Measurements from ENCODE around the gene CLINT1.

CLINT1 gene

DNA sequence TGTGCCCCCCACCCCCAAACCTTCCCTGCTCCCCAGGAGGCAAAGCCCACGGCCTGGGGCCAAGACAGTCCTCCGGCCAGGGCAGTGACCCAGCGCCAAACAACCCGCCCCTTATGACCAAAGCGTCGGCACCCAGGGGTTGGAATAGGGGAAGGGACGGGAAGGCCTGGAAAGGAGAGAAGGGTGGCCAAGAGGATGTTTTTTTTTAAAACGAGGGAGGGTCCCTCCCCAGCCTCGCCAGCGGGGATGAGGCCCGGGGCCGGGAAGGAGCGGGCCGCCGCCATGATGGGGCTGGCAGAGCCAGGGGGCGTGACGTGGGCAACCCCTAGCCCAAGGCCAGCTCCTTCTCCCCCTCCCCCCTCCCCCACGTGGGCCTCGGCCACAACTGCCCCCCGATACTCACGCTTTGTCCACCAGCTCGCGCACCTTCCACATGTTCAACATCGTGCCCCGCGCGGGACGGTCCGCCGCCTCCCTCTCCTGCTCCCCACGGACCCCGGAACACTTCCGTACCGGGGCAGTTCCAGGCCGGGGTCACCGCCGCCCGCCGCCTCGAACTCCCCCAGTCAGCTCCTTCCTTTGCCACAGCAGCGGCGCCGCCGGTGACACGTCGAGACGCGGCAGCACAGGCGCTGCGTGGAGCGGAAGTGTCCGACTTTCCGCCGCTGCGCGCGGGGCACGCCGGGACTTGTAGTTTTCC is at the start of gene CLINT1:
TSS of gene CLINT1 (minus strand) at position 619 of the 700 bp plus-strand sequence. CDS start at position 444, 175 bp downstream.
- FAIRE-seq (no peak), DNase-seq (ENCODE audit: insufficient read length, low spot score) (peak; percentile 81)
- TF ChIP-seq, protein P1, sequence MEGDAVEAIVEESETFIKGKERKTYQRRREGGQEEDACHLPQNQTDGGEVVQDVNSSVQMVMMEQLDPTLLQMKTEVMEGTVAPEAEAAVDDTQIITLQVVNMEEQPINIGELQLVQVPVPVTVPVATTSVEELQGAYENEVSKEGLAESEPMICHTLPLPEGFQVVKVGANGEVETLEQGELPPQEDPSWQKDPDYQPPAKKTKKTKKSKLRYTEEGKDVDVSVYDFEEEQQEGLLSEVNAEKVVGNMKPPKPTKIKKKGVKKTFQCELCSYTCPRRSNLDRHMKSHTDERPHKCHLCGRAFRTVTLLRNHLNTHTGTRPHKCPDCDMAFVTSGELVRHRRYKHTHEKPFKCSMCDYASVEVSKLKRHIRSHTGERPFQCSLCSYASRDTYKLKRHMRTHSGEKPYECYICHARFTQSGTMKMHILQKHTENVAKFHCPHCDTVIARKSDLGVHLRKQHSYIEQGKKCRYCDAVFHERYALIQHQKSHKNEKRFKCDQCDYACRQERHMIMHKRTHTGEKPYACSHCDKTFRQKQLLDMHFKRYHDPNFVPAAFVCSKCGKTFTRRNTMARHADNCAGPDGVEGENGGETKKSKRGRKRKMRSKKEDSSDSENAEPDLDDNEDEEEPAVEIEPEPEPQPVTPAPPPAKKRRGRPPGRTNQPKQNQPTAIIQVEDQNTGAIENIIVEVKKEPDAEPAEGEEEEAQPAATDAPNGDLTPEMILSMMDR (IDR thresholded peaks at IDR 0.05; ENCODE audit: insufficient read depth, missing control alignments): no peak

DNA sequence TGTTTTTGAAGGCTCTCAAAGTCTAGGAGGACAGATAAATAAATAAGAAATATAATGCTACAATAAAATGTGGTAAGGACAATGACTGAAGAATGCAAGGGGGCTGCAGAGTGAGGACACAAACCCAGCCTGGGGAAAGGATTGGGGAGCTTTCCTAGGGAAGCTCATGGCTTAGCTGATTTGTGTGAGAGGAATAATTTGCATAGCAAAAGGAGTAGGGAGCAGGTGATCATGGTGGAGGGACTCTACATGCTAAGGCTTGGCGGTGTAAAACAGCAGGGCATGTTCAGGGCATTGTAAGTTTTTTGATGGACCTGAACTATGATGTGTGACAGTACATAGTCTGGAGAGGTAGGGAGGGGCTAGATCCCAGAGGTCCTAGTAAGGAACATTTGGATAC is 49.5 kb upstream of the CLINT1 start:
- FAIRE-seq (no peak), DNase-seq (ENCODE audit: insufficient read length, low spot score) (no peak)
- TF ChIP-seq, protein P1 (IDR thresholded peaks at IDR 0.05; ENCODE audit: insufficient read depth, missing control alignments): no peak

DNA sequence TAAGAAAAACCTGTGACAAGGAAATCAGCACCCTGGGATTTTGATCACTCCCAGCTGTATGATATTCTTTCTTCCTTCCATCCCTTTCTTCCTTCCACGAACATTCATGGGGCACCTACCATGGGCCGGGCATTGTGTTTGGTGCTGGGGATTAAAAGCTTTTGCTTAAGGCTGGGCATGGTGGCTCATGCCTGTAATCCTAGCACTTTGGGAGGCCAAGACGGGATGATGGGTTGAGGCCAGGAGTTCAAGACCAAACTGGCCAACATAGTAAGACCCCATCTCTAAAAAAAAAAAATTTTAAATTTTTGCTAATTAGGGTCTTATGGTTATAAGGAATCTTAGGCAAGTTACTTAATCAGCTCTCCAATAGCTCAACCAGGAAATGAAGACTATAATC is 48.5 kb upstream of the CLINT1 start:
- TF ChIP-seq, protein P1 (IDR thresholded peaks at IDR 0.05; ENCODE audit: insufficient read depth, missing control alignments): no peak
- DNase-seq (ENCODE audit: insufficient read length, low spot score) (no peak), FAIRE-seq (no peak)

DNA sequence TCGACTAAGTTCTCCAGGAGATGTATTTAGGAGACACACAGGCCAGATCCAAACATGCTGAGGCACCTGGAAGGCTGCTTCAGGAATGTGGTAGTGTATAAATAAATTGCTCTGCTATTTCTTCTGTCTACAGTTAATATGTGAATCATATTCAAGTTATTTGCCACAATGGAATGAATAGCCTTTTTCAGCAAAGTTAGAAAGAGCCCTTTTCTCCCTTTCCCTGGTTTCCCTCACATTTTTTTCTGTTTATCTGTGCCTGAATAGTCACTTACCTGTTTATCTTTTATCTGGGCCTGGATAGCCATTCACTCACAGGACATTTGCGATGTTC is 44.1 kb upstream of the CLINT1 start:
- TF ChIP-seq, protein P1 (IDR thresholded peaks at IDR 0.05; ENCODE audit: insufficient read depth, missing control alignments): no peak
- DNase-seq (ENCODE audit: insufficient read length, low spot score) (no peak), FAIRE-seq (no peak)

DNA sequence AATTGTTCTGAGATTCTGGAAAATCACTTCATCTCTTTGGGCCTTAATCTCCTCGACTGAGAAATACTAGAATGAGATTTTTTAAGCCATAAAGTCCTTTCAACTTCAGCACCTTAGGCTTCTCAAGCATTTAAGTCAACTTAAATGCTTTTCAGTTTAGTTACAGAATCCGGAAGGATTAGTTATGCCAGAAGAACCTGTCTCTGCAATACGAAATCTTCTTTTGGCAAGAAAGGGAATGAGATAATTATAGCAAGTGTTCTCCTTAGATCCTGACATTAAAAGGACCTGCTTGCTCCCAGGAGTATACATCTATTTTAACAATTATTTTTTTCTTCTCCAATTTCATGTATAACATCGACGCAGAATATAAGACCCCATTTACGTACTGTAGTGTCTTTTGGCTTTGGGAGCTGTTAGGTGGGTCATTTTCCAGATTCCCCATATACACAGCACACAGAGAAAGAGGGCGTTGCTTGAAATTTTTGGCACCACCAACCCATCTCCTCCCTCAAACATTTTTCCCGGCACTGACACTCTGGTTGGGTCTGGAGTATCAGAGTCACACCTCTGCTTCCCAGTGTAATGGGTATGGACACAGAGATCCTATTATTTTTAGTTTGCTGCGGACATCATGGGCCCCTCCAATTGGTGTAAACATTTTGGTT is 43.6 kb upstream of the CLINT1 start:
- no peak for DNase-seq (ENCODE audit: insufficient read length, low spot score)
- TF ChIP-seq, protein P1 (IDR thresholded peaks at IDR 0.05; ENCODE audit: insufficient read depth, missing control alignments): no peak
- no peak for FAIRE-seq

DNA sequence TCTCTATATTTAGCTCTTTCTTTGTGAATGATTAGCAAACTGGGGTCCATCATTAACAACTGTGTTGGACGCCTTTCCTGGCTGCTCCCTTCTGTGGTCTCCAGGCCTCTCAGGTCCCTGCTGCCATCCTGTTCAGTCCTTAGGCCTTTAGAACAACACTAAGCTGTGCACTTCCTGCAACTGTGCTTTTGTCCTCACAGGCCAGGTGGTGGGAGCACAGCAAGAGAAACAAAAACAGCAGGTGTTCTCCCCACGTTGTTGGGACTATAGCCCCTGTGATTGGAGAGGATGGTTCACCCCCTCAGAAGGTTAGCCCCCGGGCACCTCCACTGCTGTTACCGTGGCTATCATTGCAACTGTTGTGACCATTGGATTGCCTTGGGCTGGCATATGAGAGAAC is 41.7 kb upstream of the CLINT1 start:
- TF ChIP-seq, protein P1 (IDR thresholded peaks at IDR 0.05; ENCODE audit: insufficient read depth, missing control alignments): no peak
- FAIRE-seq (no peak), DNase-seq (ENCODE audit: insufficient read length, low spot score) (no peak)

DNA sequence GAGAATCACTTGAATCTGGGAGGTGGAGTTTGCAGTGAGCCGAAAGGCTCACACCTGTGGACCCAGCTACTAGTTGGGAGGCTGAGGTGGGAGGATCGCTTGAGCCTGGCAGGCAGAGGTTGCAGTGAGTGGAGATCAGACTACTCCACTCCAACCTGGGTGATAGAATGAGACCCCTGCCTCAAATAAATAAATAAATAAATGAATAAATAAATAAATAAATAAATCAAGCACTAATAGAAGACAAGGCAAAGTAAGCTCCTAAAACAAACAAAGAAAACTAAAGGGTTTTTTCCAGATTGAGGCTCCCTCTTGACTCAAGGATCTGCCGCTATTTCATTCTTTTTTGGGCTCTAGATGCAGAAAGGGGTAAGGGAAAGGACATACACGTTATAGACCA is 34.7 kb upstream of the CLINT1 start:
- FAIRE-seq: no peak
- TF ChIP-seq, protein P1 (IDR thresholded peaks at IDR 0.05; ENCODE audit: insufficient read depth, missing control alignments): no peak
- no peak for DNase-seq (ENCODE audit: insufficient read length, low spot score)
